CD4-positive, alpha-beta T cell (primary cell): Measurements from ENCODE around the gene KLF17. TPM values are rescaled to one million over a fixed set of nuclear protein-coding genes. Genes with fewer than 3 reads are reported as not detected.
"Not testable (repeated sequence)": the region's sequence is repeated elsewhere in the genome, so short reads cannot be mapped to it uniquely, and the experiment has no call there.

ENCODE experiments used
- ATAC-seq: fragments of 200-7000 bp; cut with Tn5 transposase; one replicate; pipeline ENCODE4 v1.10.0; 2022; ENCODE audit warnings: mild to moderate bottlenecking; ENCODE audit not compliant: poor library complexity
- CTCF ChIA-PET: fragments of 350-600 bp; sonication (Branson Sonifier 250); formaldehyde crosslinking; loops from one replicate; lab custom pipeline; 2021; ENCODE audit warnings: antibody characterized with exemption, inconsistent platforms; lab: Charles Lee
- POLR2A ChIA-PET: fragments of 350-600 bp; sonication (Branson Sonifier 250); formaldehyde crosslinking; loops from one replicate; lab custom pipeline; 2021; ENCODE audit warnings: antibody characterized with exemption, inconsistent platforms; lab: Charles Lee
- DNase-seq, 14 experiments: peaks; one replicate each; pipeline ENCODE4 v3.0.0-alpha.2; 2013 to 2020; ENCODE audit warnings: mixed read lengths in 2 of 14
- H3K27ac ChIP-seq, 2 donors: one replicate each; pipeline versions ENCODE4 v1.5.1 to v1.7.0; 2013; ENCODE audit warnings: low read length in 2 of 2, low read depth in 1 of 2, mild to moderate bottlenecking in 1 of 2
- H3K27me3 ChIP-seq, 2 experiments: 1 replicate in 1 of 2; 2 replicates in 1 of 2; pipeline versions ENCODE4 v1.6.1 to v1.7.0; 2013; ENCODE audit warnings: low read length in 2 of 2, control low read depth in 1 of 2, mild to moderate bottlenecking in 1 of 2, moderate library complexity in 1 of 2; ENCODE audit not compliant: insufficient read depth in 2 of 2, control insufficient read depth in 1 of 2
- H3K36me3 ChIP-seq: one replicate; pipeline ENCODE4 v1.6.1; 2013; ENCODE audit warnings: low read length, control low read depth; ENCODE audit not compliant: insufficient read depth
- H3K4me1 ChIP-seq: one replicate; pipeline ENCODE4 v1.6.1; 2013; ENCODE audit warnings: low read length, control low read depth; ENCODE audit not compliant: insufficient read depth
- H3K4me3 ChIP-seq: one replicate; pipeline ENCODE4 v1.5.1; 2013; ENCODE audit warnings: mild to moderate bottlenecking, low read length, moderate library complexity
- H3K9me3 ChIP-seq, 2 experiments: 1 replicate in 1 of 2; 2 replicates in 1 of 2; pipeline versions ENCODE4 v1.6.1 to v1.7.0; 2013; ENCODE audit warnings: low read length in 2 of 2, mild to moderate bottlenecking in 2 of 2, control low read depth in 1 of 2, moderate library complexity in 1 of 2; ENCODE audit not compliant: control insufficient read depth in 1 of 2, insufficient read depth in 1 of 2
- H3K27ac Mint-ChIP-seq: one replicate; pipeline ENCODE4 v1.8.0; 2020; ENCODE audit warnings: mixed read lengths
- H3K27me3 Mint-ChIP-seq: one replicate; pipeline ENCODE4 v1.8.0; 2021; ENCODE audit warnings: mixed read lengths
- H3K36me3 Mint-ChIP-seq: one replicate; pipeline ENCODE4 v1.8.0; 2021; ENCODE audit warnings: low read depth, mixed read lengths
- H3K4me1 Mint-ChIP-seq: one replicate; pipeline ENCODE4 v1.8.0; 2021; ENCODE audit warnings: low read depth, mixed read lengths
- H3K4me3 Mint-ChIP-seq: one replicate; pipeline ENCODE4 v1.8.0; 2020; ENCODE audit warnings: mild to moderate bottlenecking, mixed read lengths
- H3K9me3 Mint-ChIP-seq: one replicate; pipeline ENCODE4 v1.8.0; 2020; ENCODE audit warnings: mixed read lengths
- intact Hi-C, 2 experiments: fragments of 100-400 bp; cut with DNase I in 1 of 2; cut with micrococcal nuclease in 1 of 2; formaldehyde crosslinking; loops; one replicate each; pipeline versions ENCODE4 v1.15.1 to v1.9.0; 2023 to 2025; cut with DNase I, micrococcal nuclease
- total RNA-seq, 174 experiments: library from RNA in 2 of 174; stranded (reverse) in 2 of 174; gene quantifications; one replicate each; pipeline ENCODE4 v1.2.3 and lab custom pipeline; 2021 to 2026
- TF ChIP-seq, protein P1 (sequence below): fragments of 200-600 bp; IDR thresholded peaks from one replicate; pipeline ENCODE4 v1.8.0; 2022; ENCODE audit warnings: antibody characterized with exemption, mild to moderate bottlenecking

KLF17 gene
- total RNA-seq, 2 experiments from 2014 or later, result not detected

DNA sequence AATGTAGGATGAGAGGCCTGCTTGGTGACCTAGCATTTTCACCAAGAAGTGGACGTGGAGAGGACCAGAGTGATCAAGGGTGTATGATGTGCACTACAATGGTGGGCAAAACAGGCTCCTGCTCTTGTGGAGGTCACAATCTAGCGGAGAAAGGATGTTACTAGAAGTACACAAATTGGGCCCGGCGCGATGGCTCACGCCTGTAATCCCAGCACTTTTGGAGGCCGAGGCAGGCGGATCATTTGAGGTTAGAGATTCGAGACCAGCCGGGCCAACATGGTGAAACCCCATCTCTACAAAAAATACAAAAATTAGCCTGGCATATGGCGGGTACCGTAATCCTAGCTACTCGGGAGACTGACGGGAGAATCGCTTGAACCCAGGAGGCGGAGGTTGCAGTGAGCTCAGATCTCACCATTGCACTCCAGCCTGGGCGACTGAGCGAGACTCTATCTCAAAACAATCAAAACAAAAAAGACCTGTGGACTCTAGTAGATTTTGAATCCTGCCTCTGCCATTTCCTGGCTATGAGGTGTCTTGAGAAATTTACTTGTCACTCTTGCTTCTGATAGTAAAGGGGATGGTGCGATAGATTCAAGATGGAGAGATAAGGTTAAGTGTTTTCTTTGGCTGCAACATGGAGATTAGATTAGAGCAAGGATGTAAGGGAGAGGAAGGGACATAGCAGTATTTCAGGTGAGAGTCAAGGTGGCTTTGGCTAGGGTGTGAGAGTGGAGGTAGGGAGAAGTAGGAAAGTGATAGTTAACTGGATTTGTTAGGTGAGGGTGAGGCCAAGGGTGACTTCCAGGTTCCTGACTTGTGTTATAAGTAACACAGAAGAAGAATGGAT is 15.7 kb downstream of the KLF17 start:
- H3K36me3 Mint-ChIP-seq, result no peaks in the 10 kb centered on the region
- POLR2A ChIA-PET, result no interaction called here
- no peaks in the 10 kb centered on the region for H3K9me3 Mint-ChIP-seq
- Histone ChIP-seq H3K9me3 (no peaks in the 10 kb centered on the region), H3K4me1 (no peaks in the 10 kb centered on the region), H3K4me3 (no peak overlapping the region), H3K36me3 (no peaks in the 10 kb centered on the region), H3K27ac (no peak overlapping the region), H3K27me3 (peaks cover 0 to 5% of the 10 kb centered on the region in 2 experiments)
- H3K4me1 Mint-ChIP-seq, result no peaks in the 10 kb centered on the region
- CTCF ChIA-PET, result no interaction called here
- H3K27me3 Mint-ChIP-seq, result peaks cover 11% of the 10 kb centered on the region
- no peak overlapping the region for H3K4me3 Mint-ChIP-seq
- TF ChIP-seq, protein P1, sequence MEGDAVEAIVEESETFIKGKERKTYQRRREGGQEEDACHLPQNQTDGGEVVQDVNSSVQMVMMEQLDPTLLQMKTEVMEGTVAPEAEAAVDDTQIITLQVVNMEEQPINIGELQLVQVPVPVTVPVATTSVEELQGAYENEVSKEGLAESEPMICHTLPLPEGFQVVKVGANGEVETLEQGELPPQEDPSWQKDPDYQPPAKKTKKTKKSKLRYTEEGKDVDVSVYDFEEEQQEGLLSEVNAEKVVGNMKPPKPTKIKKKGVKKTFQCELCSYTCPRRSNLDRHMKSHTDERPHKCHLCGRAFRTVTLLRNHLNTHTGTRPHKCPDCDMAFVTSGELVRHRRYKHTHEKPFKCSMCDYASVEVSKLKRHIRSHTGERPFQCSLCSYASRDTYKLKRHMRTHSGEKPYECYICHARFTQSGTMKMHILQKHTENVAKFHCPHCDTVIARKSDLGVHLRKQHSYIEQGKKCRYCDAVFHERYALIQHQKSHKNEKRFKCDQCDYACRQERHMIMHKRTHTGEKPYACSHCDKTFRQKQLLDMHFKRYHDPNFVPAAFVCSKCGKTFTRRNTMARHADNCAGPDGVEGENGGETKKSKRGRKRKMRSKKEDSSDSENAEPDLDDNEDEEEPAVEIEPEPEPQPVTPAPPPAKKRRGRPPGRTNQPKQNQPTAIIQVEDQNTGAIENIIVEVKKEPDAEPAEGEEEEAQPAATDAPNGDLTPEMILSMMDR, result no peak
- no peak overlapping the region for H3K27ac Mint-ChIP-seq
- intact Hi-C loops, result no loop called here
- ATAC-seq (no peak), DNase-seq (no peak)

DNA sequence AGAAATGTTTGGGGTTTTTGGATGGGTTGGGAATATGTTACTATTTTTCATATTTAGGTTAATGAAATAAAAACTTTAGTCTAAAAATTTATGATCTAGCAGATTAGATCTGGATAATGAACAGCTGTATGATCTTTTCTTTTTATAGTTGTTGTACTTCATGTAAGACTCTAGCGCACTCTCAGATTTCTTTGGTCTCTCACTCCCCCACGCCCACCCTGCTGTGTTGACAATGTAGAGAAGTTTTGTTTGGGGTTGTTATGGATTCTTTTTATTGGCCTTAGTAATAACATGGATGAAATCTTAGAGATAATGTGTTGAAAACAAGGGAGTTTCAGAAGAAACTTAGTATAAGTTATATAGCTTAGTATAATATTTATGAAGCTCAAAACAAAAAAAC is 17.3 kb downstream of the KLF17 start:
- Histone ChIP-seq H3K4me1 (no peaks in the 10 kb centered on the region), H3K4me3 (no peak overlapping the region), H3K27ac (no peak overlapping the region), H3K27me3 (peaks cover 3 to 5% of the 10 kb centered on the region in 2 experiments), H3K36me3 (no peaks in the 10 kb centered on the region), H3K9me3 (no peaks in the 10 kb centered on the region)
- Mint-ChIP-seq H3K4me1 (no peaks in the 10 kb centered on the region), H3K9me3 (no peaks in the 10 kb centered on the region), H3K27me3 (peaks cover 14% of the 10 kb centered on the region), H3K27ac (no peak overlapping the region), H3K4me3 (no peak overlapping the region), H3K36me3 (no peaks in the 10 kb centered on the region)
- DNase-seq (no peak), ATAC-seq (no peak)
- intact Hi-C loops, result no loop called here
- TF ChIP-seq, protein P1, result no peak
- ChIA-PET CTCF (no interaction called here), POLR2A (no interaction called here)

DNA sequence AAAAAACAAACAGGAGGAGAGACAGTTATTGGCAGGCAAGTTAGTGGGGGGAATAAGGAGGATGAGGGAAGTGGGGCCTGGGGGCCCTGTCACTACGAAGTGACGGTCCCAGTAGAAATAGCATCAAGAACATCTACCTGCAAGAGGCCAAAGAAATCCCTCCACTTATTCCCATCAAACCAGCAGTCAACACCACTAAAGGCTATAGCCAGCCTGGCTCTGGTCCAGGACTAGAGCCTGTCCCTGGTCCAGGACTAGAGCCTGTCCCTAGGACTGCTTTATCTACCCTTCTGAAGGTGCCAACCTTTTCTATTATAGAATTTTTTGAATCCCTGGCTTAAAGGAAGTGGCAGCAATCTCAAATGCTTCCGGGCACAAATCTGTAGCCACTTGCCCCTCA is 19.6 kb downstream of the KLF17 start:
- no peak overlapping the region for H3K4me3 Mint-ChIP-seq
- no peak overlapping the region for H3K4me3 ChIP-seq
- TF ChIP-seq, protein P1, result no peak
- intact Hi-C loops, result no loop called here
- H3K9me3 Mint-ChIP-seq, result peaks cover 4% of the 10 kb centered on the region
- H3K27ac ChIP-seq, result no peak overlapping the region
- H3K36me3 Mint-ChIP-seq, result no peaks in the 10 kb centered on the region
- H3K27me3 ChIP-seq, result peaks cover 3 to 5% of the 10 kb centered on the region in 2 experiments
- H3K36me3 ChIP-seq, result no peaks in the 10 kb centered on the region
- POLR2A ChIA-PET, result no interaction called here
- H3K27me3 Mint-ChIP-seq, result peaks cover 23% of the 10 kb centered on the region
- no peaks in the 10 kb centered on the region for H3K4me1 ChIP-seq
- ATAC-seq (no peak), DNase-seq (no peak)
- CTCF ChIA-PET, result no interaction called here
- no peak overlapping the region for H3K27ac Mint-ChIP-seq
- H3K4me1 Mint-ChIP-seq, result no peaks in the 10 kb centered on the region
- no peaks in the 10 kb centered on the region for H3K9me3 ChIP-seq

DNA sequence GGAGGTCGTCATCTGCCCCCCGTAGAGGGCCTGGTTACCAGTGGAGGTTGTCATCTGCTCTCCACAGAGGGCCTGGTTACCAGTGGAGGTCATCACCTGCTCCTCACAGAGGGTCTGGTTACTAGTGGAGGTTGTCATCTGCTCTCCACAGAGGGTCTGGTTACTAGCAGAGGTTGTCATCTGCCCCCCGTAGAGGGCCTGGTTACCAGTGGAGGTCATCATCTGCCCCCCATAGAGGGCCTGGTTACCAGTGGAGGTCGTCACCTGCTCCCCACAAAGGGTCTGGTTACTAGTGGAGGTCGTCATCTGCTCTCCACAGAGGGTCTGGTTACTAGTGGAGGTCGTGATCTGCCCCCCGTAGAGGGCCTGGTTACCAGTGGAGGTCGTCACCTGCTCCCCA is 20.9 kb downstream of the KLF17 start:
- H3K9me3 Mint-ChIP-seq, H3K27ac Mint-ChIP-seq, H3K36me3 ChIP-seq, CTCF ChIA-PET, H3K4me3 ChIP-seq, POLR2A ChIA-PET, H3K27ac ChIP-seq, H3K4me1 Mint-ChIP-seq, H3K4me3 Mint-ChIP-seq, H3K4me1 ChIP-seq, DNase-seq, ATAC-seq, H3K27me3 ChIP-seq, intact Hi-C loops: not testable (repeated sequence)
- H3K9me3 ChIP-seq, result peaks cover 6 to 12% of the 10 kb centered on the region in 2 experiments
- Mint-ChIP-seq H3K27me3 (peaks cover 23% of the 10 kb centered on the region), H3K36me3 (peaks cover 11% of the 10 kb centered on the region)
